WERI-Rb-1 (cell line): Measurements from ENCODE around the gene PTPN4.

Experiments
- DNase-seq: peaks from one replicate; pipeline ENCODE4 v3.0.0-alpha.2; 2020
- H3K27ac ChIP-seq: fragments of 250-450 bp; sonication (Bioruptor Pico); 2 replicates; pipeline ENCODE4 v1.5.1; 2020; ENCODE audit warnings: mild to moderate bottlenecking, moderate library complexity
- H3K27me3 ChIP-seq: fragments of 250-450 bp; sonication (Bioruptor Pico); 2 replicates; pipeline ENCODE4 v1.5.1; 2021; ENCODE audit warnings: mild to moderate bottlenecking, low read depth, moderate library complexity; ENCODE audit not compliant: insufficient read depth, severe bottlenecking
- H3K36me3 ChIP-seq: fragments of 250-450 bp; sonication (Bioruptor Pico); 2 replicates; pipeline ENCODE4 v1.5.1; 2020; ENCODE audit warnings: mild to moderate bottlenecking, moderate library complexity
- H3K4me3 ChIP-seq: 2 replicates; pipeline ENCODE4 v1.5.1; 2011; ENCODE audit warnings: low read depth, mild to moderate bottlenecking, control low read depth, low read length
- H3K9me3 ChIP-seq: fragments of 250-450 bp; sonication (Bioruptor Pico); 2 replicates; pipeline ENCODE4 v1.5.1; 2021; ENCODE audit warnings: mild to moderate bottlenecking, moderate library complexity; ENCODE audit not compliant: severe bottlenecking
- TF ChIP-seq, protein P1 (sequence below): IDR thresholded peaks from 2 replicates; pipeline ENCODE4 v1.5.1; 2011; ENCODE audit warnings: low read depth, mild to moderate bottlenecking, control low read depth, inconsistent platforms, low read length

PTPN4 gene

DNA sequence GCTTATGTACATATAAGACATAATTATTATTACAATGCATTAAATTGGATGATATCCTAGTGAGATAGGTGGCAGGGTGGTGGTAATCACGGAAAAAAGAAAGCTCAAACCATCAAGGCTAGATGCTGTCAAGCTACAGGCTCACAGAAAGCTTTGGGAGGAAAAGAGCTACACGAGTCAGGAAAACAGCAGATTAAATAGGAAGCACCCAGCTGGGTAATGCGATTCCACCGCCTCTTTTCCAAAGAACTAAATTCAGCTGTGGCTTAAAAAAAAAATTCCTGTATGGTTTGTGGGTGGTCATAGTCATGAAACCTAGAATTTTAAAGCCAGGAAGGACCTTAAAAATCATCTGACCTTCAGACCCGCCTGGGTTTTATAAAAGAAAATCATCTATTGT is 23.7 kb upstream of the PTPN4 start:
- H3K4me3 ChIP-seq: peak overlapping the region; percentile 5; the same call in 1 of the 2 replicates
- H3K27me3 ChIP-seq: no peaks in the 10 kb centered on the region
- no peaks in the 10 kb centered on the region for H3K9me3 ChIP-seq
- no peak for DNase-seq
- H3K36me3 ChIP-seq: no peaks in the 10 kb centered on the region
- TF ChIP-seq, protein P1, sequence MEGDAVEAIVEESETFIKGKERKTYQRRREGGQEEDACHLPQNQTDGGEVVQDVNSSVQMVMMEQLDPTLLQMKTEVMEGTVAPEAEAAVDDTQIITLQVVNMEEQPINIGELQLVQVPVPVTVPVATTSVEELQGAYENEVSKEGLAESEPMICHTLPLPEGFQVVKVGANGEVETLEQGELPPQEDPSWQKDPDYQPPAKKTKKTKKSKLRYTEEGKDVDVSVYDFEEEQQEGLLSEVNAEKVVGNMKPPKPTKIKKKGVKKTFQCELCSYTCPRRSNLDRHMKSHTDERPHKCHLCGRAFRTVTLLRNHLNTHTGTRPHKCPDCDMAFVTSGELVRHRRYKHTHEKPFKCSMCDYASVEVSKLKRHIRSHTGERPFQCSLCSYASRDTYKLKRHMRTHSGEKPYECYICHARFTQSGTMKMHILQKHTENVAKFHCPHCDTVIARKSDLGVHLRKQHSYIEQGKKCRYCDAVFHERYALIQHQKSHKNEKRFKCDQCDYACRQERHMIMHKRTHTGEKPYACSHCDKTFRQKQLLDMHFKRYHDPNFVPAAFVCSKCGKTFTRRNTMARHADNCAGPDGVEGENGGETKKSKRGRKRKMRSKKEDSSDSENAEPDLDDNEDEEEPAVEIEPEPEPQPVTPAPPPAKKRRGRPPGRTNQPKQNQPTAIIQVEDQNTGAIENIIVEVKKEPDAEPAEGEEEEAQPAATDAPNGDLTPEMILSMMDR: no peak
- no peak overlapping the region for H3K27ac ChIP-seq

DNA sequence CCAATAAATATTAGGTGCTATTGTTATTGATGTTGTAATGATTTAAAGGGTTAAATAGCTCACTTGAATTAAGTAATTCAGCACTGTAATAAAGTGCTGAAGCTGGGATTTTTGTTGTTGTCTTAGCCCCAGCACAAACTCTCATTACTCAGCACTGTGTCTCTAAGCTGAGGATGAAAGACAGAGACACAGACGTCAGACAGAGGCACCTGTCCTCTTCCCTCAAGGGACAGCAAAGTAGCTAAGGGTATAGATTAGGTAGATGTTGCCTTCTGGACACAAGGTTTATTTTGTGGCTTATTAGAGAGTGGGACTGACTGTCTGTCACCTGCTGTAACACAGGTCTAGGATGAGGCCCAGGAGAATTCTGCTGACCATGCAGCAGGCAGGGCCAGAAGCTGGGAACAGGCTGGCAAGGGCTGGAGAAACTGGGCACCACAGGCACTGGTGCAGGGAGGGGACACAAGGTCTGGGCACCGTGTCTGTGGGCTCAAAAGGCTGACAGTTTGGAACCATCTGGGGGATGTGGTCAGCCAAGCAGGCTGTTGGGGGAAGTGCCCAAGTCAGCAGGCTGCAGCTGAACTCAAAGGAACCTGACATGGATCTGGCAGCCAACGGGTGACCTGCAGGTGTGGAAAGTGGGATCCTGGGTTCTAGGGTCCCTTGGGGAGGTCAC is 20.0 kb upstream of the PTPN4 start:
- TF ChIP-seq, protein P1: no peak
- Histone ChIP-seq H3K36me3 (no peaks in the 10 kb centered on the region), H3K27ac (no peak overlapping the region), H3K4me3 (no peak overlapping the region), H3K27me3 (no peaks in the 10 kb centered on the region), H3K9me3 (no peaks in the 10 kb centered on the region)
- no peak for DNase-seq

DNA sequence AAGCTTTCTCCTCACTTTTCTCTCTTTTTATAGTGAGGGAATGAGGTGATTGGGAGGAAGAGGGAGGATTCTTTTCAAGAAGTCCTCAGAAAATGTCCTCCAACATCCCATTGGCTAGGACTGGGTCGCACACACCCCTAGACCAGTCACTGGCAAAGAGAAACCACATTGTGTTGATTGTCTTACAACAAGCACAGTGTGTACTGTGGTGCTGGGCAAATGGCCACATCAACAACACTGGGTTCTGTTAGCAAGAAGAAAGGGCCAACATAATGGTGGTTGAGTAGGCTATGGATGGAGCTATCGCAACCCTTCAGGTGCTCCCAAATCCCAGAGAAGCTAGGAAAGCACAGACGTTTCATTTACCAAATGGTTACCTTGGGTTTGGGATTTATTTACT is 18.7 kb upstream of the PTPN4 start:
- H3K36me3 ChIP-seq: no peaks in the 10 kb centered on the region

GRCh38 chr2:119741868-119742267 is 17.9 kb upstream of the PTPN4 start:
- Histone ChIP-seq H3K9me3 (no peaks in the 10 kb centered on the region), H3K27ac (no peak overlapping the region), H3K27me3 (no peaks in the 10 kb centered on the region), H3K36me3 (no peaks in the 10 kb centered on the region), H3K4me3 (no peak overlapping the region)
- no peak for DNase-seq
- TF ChIP-seq, protein P1: no peak

More for the DNA sequence above, 18.7 kb upstream of the PTPN4 start:
- Histone ChIP-seq H3K27ac (no peak overlapping the region), H3K4me3 (no peak overlapping the region), H3K9me3 (no peaks in the 10 kb centered on the region), H3K27me3 (no peaks in the 10 kb centered on the region)
- no peak for DNase-seq
- TF ChIP-seq, protein P1: no peak

DNA sequence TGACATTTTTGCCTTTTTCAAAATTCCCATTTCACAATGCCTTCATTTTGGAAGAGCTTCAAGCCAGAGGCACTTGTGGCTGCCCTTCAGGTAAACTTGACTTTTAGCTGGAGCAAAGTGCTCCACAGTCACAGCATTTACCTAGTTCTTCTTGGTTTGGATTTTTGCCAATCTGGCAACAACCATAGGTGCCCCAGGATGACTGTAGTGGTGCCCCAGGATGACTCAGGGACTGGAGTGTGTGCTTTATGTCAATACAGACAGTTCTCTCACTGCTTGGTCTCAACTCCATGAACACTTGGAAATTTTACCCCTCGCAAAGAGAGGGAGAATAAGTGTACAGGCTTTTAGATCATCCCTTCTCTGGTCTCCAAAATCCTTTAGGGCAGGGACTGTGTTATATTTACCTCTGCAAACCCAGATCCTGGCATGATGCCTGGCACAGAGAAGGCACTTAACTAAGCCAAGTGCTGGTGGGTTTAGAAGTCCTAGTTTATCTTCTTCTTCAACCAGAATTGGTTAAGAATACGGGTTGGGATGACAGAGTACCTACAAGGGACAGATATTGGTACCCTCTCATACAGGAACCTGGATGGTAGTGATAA is 15.3 kb upstream of the PTPN4 start:
- Histone ChIP-seq H3K4me3 (no peak overlapping the region), H3K27ac (no peak overlapping the region), H3K36me3 (no peaks in the 10 kb centered on the region), H3K27me3 (no peaks in the 10 kb centered on the region), H3K9me3 (no peaks in the 10 kb centered on the region)
- no peak for DNase-seq
- TF ChIP-seq, protein P1: no peak
